Keratinocyte (primary cell): Measurements from ENCODE around the gene IGFALS.

Source experiments
- CTCF ChIP-seq, 3 experiments: IDR thresholded peaks in 1 of 3; conservative IDR thresholded peaks in 1 of 3; optimal IDR thresholded peaks in 1 of 3; 2 replicates in 2 of 3; 3 replicates in 1 of 3; pipeline versions ENCODE3 to v1.5.1; 2011; ENCODE audit warnings: low read length in 3 of 3, mild to moderate bottlenecking in 3 of 3, moderate library complexity in 2 of 3, control low read depth in 1 of 3, inconsistent platforms in 1 of 3; ENCODE audit not compliant: insufficient read depth in 2 of 3; ENCODE audit errors: extremely low read depth in 1 of 3
- EZH2 ChIP-seq: IDR thresholded peaks from one replicate; pipeline ENCODE4 v1.6.1; 2012; ENCODE audit warnings: inconsistent platforms, mild to moderate bottlenecking, low read length, moderate library complexity

- no peak for TF ChIP-seq CTCF (optimal IDR thresholded peaks at IDR 0.05 in 1 of 3, IDR thresholded peaks at IDR 0.05 in 1 of 3, conservative IDR thresholded peaks at IDR 0.05 in 1 of 3; ENCODE audit: extremely low read depth in 1 of 3, insufficient read depth in 2 of 3, low read length in 3 of 3)
- TF ChIP-seq EZH2 = no peak
These were observed 37.9 kb upstream of the IGFALS start for GRCh38 chr16:1831186-1832075.
